Measurements from ENCODE around the gene CNR2.

Gene CNR2

DNA sequence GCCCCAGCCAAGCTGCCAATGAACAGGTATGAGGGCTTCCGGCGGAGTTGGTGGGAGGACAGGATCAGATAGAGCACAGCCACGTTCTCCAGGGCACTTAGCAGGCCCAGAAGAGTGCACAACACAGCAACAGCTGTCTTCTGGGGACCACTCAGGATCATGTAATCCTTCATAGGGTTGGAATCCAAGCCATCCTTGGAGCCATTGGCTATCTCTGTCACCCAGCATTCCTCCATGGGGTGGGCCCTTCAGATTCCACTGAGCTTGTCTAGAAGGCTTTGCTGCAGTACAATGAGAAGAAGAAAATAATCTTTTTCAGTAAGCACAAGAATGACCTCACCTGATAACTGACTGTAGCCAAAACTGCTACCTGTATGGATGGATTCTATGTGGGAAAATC, 37.8 kb downstream of the CNR2 start:
- Histone ChIP-seq H3K79me1 (ENCODE audit: low read depth, low read length) (peaks cover 2% of the 10 kb centered on the region), H3K36me3 (replicated peaks in 1 of 2; ENCODE audit: control insufficient read depth in 2 of 2, insufficient read depth in 2 of 2, low read length in 2 of 2) (no peaks in the 10 kb centered on the region), H2BK12ac (ENCODE audit: low read length) (no peak overlapping the region), H4K91ac (ENCODE audit: low read depth, low read length, poor library complexity) (no peak overlapping the region), H3K4me1 (ENCODE audit: control insufficient read depth in 2 of 2, insufficient read depth in 1 of 2, low read depth in 1 of 2, low read length in 2 of 2) (no peaks in the 10 kb centered on the region), H3K4me3 (ENCODE audit: low read length in 2 of 2) (no peak overlapping the region), H3K27ac (replicated peaks; ENCODE audit: low read length) (no peak overlapping the region), H4K8ac (ENCODE audit: low read depth, low read length) (no peak overlapping the region), H3K4ac (ENCODE audit: low read length) (no peak overlapping the region), H3K9me3 (replicated peaks in 1 of 2; ENCODE audit: control insufficient read depth in 2 of 2, insufficient read depth in 1 of 2, low read depth in 1 of 2, low read length in 2 of 2) (peaks cover 2 to 6% of the 10 kb centered on the region in 2 donors), H2BK120ac (ENCODE audit: low read depth, low read length) (no peak overlapping the region), H3K14ac (ENCODE audit: low read length) (no peak overlapping the region), H2BK15ac (ENCODE audit: low read length) (no peak overlapping the region), H2AK5ac (ENCODE audit: low read depth, low read length) (no peak overlapping the region), H3K9ac (ENCODE audit: low read depth, low read length, poor library complexity) (no peak overlapping the region), H3K4me2 (ENCODE audit: insufficient read depth, low read length, poor library complexity, severe bottlenecking) (no peak overlapping the region), H3K23ac (ENCODE audit: low read depth, low read length, poor library complexity) (peak overlapping the region; percentile 48), H2BK5ac (ENCODE audit: low read length) (no peak overlapping the region), H3K18ac (ENCODE audit: low read length) (no peak overlapping the region), H2AFZ (ENCODE audit: low read length) (no peak overlapping the region), H3K27me3 (ENCODE audit: control insufficient read depth in 3 of 3, insufficient read depth in 3 of 3, low read depth in 1 of 3, low read length in 3 of 3) (peaks cover 0 to 16% (median 0%) of the 10 kb centered on the region in 3 experiments)
- no peak for DNase-seq (ENCODE audit: low spot score)
- no CpG with 5 or more reads among the region's 3 CpGs for WGBS, 2 donors (ENCODE audit: extremely low coverage in 2 of 2, insufficient read length in 2 of 2, insufficient replicate concordance in 1 of 2)

GRCh38 chr1:23872421-23872820, 40.7 kb downstream of the CNR2 start:
- WGBS, 2 donors (ENCODE audit: extremely low coverage in 2 of 2, insufficient read length in 2 of 2, insufficient replicate concordance in 1 of 2) = no CpG with 5 or more reads among the region's 3 CpGs
- DNase-seq (ENCODE audit: low spot score) = no peak
- no peak overlapping the region for H2BK15ac ChIP-seq (ENCODE audit: low read length)

DNA sequence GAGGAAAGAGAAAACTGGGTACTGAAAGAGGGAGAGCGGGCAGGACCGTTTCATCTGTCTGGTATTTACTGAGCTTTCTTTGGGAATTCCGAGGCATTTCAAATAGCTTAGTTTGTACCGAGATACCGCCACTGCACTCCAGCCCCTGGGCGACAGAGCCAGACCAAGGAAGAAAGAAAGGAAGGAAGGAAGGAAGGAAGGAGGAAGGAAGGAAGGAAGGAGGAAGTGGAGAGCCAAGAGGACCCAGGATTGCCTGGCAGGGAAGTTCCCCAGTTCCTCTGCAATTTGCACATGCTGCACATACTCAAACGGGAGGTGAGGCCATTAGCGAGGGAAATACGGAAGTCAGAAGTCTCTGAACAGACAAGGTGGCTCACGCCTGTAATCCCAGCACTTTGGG, 44.1 kb downstream of the CNR2 start:
- Histone ChIP-seq H3K4ac (ENCODE audit: low read length) (no peak overlapping the region), H2BK5ac (ENCODE audit: low read length) (no peak overlapping the region), H3K27me3 (ENCODE audit: control insufficient read depth in 3 of 3, insufficient read depth in 3 of 3, low read depth in 1 of 3, low read length in 3 of 3) (peaks cover 0 to 32% (median 24%) of the 10 kb centered on the region in 3 experiments), H3K9me3 (replicated peaks in 1 of 2; ENCODE audit: control insufficient read depth in 2 of 2, insufficient read depth in 1 of 2, low read depth in 1 of 2, low read length in 2 of 2) (no peaks in the 10 kb centered on the region), H2BK120ac (ENCODE audit: low read depth, low read length) (no peak overlapping the region), H3K14ac (ENCODE audit: low read length) (no peak overlapping the region), H2AFZ (ENCODE audit: low read length) (peak overlapping the region; percentile 99), H3K79me1 (ENCODE audit: low read depth, low read length) (no peaks in the 10 kb centered on the region), H3K23ac (ENCODE audit: low read depth, low read length, poor library complexity) (no peak overlapping the region), H3K27ac (replicated peaks; ENCODE audit: low read length) (no peak overlapping the region), H3K18ac (ENCODE audit: low read length) (no peak overlapping the region), H3K4me1 (ENCODE audit: control insufficient read depth in 2 of 2, insufficient read depth in 1 of 2, low read depth in 1 of 2, low read length in 2 of 2) (peaks cover 2 to 3% of the 10 kb centered on the region in 2 donors), H2BK15ac (ENCODE audit: low read length) (no peak overlapping the region), H4K8ac (ENCODE audit: low read depth, low read length) (no peak overlapping the region), H4K91ac (ENCODE audit: low read depth, low read length, poor library complexity) (no peak overlapping the region), H2AK5ac (ENCODE audit: low read depth, low read length) (no peak overlapping the region), H3K4me3 (ENCODE audit: low read length in 2 of 2) (no peak overlapping the region), H3K36me3 (replicated peaks in 1 of 2; ENCODE audit: control insufficient read depth in 2 of 2, insufficient read depth in 2 of 2, low read length in 2 of 2) (no peaks in the 10 kb centered on the region), H2BK12ac (ENCODE audit: low read length) (no peak overlapping the region), H3K4me2 (ENCODE audit: insufficient read depth, low read length, poor library complexity, severe bottlenecking) (no peak overlapping the region), H3K9ac (ENCODE audit: low read depth, low read length, poor library complexity) (no peak overlapping the region)
- DNase-seq (ENCODE audit: low spot score) = no peak
- no CpG with 5 or more reads among the region's 10 CpGs for WGBS, 2 donors (ENCODE audit: extremely low coverage in 2 of 2, insufficient read length in 2 of 2, insufficient replicate concordance in 1 of 2)

More at GRCh38 chr1:23872421-23872820, 40.7 kb downstream of the CNR2 start:
- H2BK12ac ChIP-seq (ENCODE audit: low read length) = no peak overlapping the region
- no peak overlapping the region for H3K4me3 ChIP-seq (ENCODE audit: low read length in 2 of 2)
- no peak overlapping the region for H3K4ac ChIP-seq (ENCODE audit: low read length)
- H3K4me1 ChIP-seq (ENCODE audit: control insufficient read depth in 2 of 2, insufficient read depth in 1 of 2, low read depth in 1 of 2, low read length in 2 of 2) = peaks cover 1 to 2% of the 10 kb centered on the region in 2 donors
- H2AK5ac ChIP-seq (ENCODE audit: low read depth, low read length) = no peak overlapping the region
- H2AFZ ChIP-seq (ENCODE audit: low read length) = no peak overlapping the region
- H3K14ac ChIP-seq (ENCODE audit: low read length) = no peak overlapping the region
- H4K91ac ChIP-seq (ENCODE audit: low read depth, low read length, poor library complexity) = no peak overlapping the region
- no peak overlapping the region for H3K27ac ChIP-seq (replicated peaks; ENCODE audit: low read length)
- H3K4me2 ChIP-seq (ENCODE audit: insufficient read depth, low read length, poor library complexity, severe bottlenecking) = no peak overlapping the region
- no peak overlapping the region for H3K18ac ChIP-seq (ENCODE audit: low read length)
- H2BK5ac ChIP-seq (ENCODE audit: low read length) = no peak overlapping the region
- H3K36me3 ChIP-seq (replicated peaks in 1 of 2; ENCODE audit: control insufficient read depth in 2 of 2, insufficient read depth in 2 of 2, low read length in 2 of 2) = no peaks in the 10 kb centered on the region
- no peaks in the 10 kb centered on the region for H3K9me3 ChIP-seq (replicated peaks in 1 of 2; ENCODE audit: control insufficient read depth in 2 of 2, insufficient read depth in 1 of 2, low read depth in 1 of 2, low read length in 2 of 2)
- no peak overlapping the region for H2BK120ac ChIP-seq (ENCODE audit: low read depth, low read length)
- H3K79me1 ChIP-seq (ENCODE audit: low read depth, low read length) = peaks cover 2% of the 10 kb centered on the region
- H3K27me3 ChIP-seq (ENCODE audit: control insufficient read depth in 3 of 3, insufficient read depth in 3 of 3, low read depth in 1 of 3, low read length in 3 of 3) = peaks cover 0 to 25% (median 13%) of the 10 kb centered on the region in 3 experiments
- no peak overlapping the region for H4K8ac ChIP-seq (ENCODE audit: low read depth, low read length)
- H3K23ac ChIP-seq (ENCODE audit: low read depth, low read length, poor library complexity) = no peak overlapping the region
- no peak overlapping the region for H3K9ac ChIP-seq (ENCODE audit: low read depth, low read length, poor library complexity)

DNA sequence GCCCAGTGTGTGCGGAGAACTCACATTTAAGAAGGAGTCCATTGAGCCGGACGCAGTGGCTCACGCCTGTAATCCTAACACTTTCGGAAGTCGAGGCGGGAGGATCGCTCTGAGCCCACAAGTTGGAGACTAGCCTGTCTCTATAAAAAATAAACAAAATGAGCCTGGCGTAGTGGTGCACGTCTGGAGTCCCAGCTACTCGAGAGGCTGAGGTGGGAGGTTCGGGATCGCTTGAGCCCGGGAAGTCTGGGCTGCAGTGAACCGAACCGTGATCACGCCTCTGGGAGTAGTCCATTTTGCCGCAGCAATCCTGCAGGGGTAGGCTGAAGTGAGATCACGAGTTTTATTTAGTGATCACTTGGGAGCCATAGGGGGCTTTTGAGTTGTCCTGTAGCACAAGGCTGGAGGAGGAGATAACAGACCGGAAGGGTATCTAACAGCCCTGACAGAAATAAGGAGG, 44.6 kb downstream of the CNR2 start:
- Histone ChIP-seq H3K79me1 (ENCODE audit: low read depth, low read length) (no peaks in the 10 kb centered on the region), H3K27me3 (ENCODE audit: control insufficient read depth in 3 of 3, insufficient read depth in 3 of 3, low read depth in 1 of 3, low read length in 3 of 3) (peaks cover 0 to 30% (median 24%) of the 10 kb centered on the region in 3 experiments), H2BK15ac (ENCODE audit: low read length) (no peak overlapping the region), H3K18ac (ENCODE audit: low read length) (no peak overlapping the region), H4K91ac (ENCODE audit: low read depth, low read length, poor library complexity) (no peak overlapping the region), H3K23ac (ENCODE audit: low read depth, low read length, poor library complexity) (peak overlapping the region; percentile 76), H2BK120ac (ENCODE audit: low read depth, low read length) (no peak overlapping the region), H3K4me2 (ENCODE audit: insufficient read depth, low read length, poor library complexity, severe bottlenecking) (peak overlapping the region; percentile 19), H3K4me3 (ENCODE audit: low read length in 2 of 2) (peak overlapping the region in 1 of 2 donors; percentile 80), H3K14ac (ENCODE audit: low read length) (no peak overlapping the region), H2AFZ (ENCODE audit: low read length) (peak overlapping the region; percentile 99), H2BK12ac (ENCODE audit: low read length) (no peak overlapping the region), H3K27ac (replicated peaks; ENCODE audit: low read length) (no peak overlapping the region), H3K4ac (ENCODE audit: low read length) (no peak overlapping the region), H4K8ac (ENCODE audit: low read depth, low read length) (no peak overlapping the region), H2BK5ac (ENCODE audit: low read length) (no peak overlapping the region), H3K9ac (ENCODE audit: low read depth, low read length, poor library complexity) (no peak overlapping the region), H3K4me1 (ENCODE audit: control insufficient read depth in 2 of 2, insufficient read depth in 1 of 2, low read depth in 1 of 2, low read length in 2 of 2) (peaks cover 2 to 3% of the 10 kb centered on the region in 2 donors), H2AK5ac (ENCODE audit: low read depth, low read length) (no peak overlapping the region), H3K36me3 (replicated peaks in 1 of 2; ENCODE audit: control insufficient read depth in 2 of 2, insufficient read depth in 2 of 2, low read length in 2 of 2) (no peaks in the 10 kb centered on the region), H3K9me3 (replicated peaks in 1 of 2; ENCODE audit: control insufficient read depth in 2 of 2, insufficient read depth in 1 of 2, low read depth in 1 of 2, low read length in 2 of 2) (no peaks in the 10 kb centered on the region)
- no CpG with 5 or more reads among the region's 20 CpGs for WGBS, 2 donors (ENCODE audit: extremely low coverage in 2 of 2, insufficient read length in 2 of 2, insufficient replicate concordance in 1 of 2)
- no peak for DNase-seq (ENCODE audit: low spot score)

Data from neuronal stem cell (in vitro differentiated cells).